ENCODE measurements around the gene KLF7. TPM values are rescaled to one million over a fixed set of nuclear protein-coding genes. Genes with fewer than 3 reads are reported as not detected.

Gene KLF7
- total RNA-seq, 1 experiment from 2014 or later = 2.6 TPM

GRCh38 chr2:207126724-207127308 is 38.9 kb downstream of the KLF7 start:
- DNase-seq (ENCODE audit: low spot score) = no peak

DNA sequence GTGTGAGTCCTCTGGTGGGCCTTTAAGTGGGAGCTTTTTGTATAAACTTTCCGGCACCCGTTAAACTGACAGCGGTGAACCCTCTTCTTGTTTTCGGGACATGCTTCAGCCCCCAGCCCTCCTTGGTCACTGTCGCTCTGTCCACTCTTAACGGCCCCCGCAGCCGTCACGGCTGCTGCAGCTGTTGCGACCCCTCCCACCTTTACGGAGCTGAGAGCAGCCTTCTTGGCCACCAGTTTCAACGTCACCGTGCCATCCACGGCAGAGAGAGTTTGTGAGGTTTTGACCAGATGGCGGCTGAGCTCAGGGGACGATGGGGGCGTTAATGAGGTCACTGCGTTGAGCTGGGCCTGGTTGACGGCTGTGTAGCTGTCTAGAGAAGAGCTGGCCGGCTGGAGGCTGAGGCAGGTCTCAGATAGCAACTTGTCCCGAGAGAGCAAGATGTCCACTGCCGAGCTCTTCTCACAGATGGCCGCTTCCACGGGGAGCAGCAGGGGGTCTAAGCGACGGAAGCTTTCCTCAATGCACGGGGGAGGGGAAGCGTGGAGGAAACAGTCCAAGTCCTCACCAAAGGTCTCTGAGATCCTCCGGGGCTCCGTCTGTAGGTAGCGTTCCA is 41.9 kb downstream of the KLF7 start:
- DNase-seq (ENCODE audit: low spot score) = no peak

GRCh38 chr2:207123335-207123744 is 42.4 kb downstream of the KLF7 start:
- no peak for DNase-seq (ENCODE audit: low spot score)

- DNase-seq (ENCODE audit: low spot score) = no peak
Observed at GRCh38 chr2:207122651-207123334, 43.0 kb downstream of the KLF7 start.

DNA sequence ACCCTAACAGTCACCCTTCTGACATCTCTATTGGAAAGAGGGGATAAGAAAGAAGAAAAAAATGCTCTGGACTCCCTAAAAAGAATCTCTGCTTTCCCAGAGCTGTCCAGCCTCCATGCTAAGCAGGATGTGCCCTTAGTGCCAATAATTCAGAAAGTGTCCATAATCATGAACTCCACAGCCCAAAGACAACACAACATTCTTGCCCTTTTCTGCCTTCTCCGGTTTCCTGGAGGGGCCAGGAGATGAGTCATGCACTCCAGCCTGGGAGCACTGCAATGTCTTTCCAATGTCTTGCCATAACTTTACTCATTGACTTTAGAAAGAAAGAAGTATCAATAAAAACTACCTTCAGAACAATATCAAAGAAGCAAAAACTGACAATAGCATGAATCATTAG is 44.0 kb downstream of the KLF7 start:
- DNase-seq (ENCODE audit: low spot score) = peak; percentile 33

DNA sequence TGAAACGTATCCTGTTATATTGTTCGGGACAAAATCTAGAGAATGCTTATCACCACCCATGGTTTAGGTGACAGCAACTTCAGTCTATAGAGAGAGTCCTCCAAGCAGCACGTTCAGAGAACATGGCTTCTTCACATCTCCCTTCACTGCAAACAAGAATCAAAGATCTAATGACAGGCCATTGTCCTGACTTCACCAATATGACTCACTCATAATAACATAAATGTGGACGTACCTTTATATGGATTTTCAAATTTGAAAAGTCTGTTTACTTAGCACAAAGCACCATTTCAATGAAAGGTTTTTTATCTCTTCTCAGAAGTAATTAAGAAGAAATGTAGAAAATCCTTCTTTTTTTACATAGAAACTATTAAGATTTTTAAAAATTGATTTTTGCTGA is 46.7 kb downstream of the KLF7 start:
- no peak for DNase-seq (ENCODE audit: low spot score)

- no peak for DNase-seq (ENCODE audit: low spot score)
Observed at GRCh38 chr2:207117668-207118067, 48.1 kb downstream of the KLF7 start.

DNA sequence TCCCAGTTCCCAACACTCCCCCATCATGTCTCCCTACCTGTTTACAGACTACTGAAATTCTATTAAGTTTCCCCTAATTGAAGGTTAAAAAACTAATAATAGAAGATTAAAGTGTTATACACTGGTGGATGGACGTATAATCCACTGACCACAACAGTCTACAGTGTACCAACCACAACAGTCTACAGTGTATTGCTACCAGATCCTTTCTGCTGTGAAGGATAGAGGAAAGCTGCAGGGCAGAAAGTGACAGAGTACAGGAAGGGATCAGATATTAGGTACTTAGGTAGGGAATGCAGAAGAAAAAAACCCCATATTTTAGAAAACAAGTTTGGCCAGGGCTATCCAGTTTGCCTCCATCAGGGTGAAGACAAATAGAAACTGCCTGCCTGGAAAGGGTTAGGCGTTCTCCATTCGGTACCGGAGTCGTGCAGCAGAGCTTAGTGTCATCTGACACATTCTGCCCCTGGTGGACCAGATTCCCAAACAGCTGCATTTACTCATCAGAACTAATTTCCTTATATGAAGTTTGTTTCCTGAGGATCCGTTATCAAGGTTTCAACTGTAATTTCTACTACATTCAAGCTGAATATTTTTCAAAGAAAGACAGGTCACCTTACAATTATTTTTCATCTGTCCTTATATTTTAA is 49.9 kb downstream of the KLF7 start:
- no peak for DNase-seq (ENCODE audit: low spot score)

DNA sequence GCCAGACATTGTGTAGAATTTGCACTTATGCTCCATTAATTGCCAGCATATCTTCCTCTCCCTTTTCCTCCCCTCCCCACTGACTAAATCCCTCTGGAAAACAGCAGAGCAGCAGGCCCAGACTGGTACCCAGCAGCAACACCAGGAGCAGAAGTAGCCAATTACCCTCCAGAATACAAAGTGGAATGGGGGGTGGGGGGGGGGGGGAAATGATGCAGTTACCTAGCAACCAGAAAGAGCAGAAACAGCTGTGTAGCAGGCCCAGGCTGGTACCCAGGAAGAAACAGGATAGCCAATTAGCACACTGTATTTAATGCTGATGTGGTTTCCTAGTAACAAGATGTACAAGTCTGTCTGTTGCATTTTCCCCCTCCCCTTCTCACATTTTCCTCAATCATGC is 52.3 kb downstream of the KLF7 start:
- DNase-seq (ENCODE audit: low spot score) = no peak

GRCh38 chr2:207112785-207113184 is 53.0 kb downstream of the KLF7 start:
- no peak for DNase-seq (ENCODE audit: low spot score)

GRCh38 chr2:207112383-207112782 is 53.4 kb downstream of the KLF7 start:
- DNase-seq (ENCODE audit: low spot score) = no peak

- DNase-seq (ENCODE audit: low spot score) = no peak
Observed at GRCh38 chr2:207111757-207112156, 54.0 kb downstream of the KLF7 start.

- no peak for DNase-seq (ENCODE audit: low spot score)
Observed at GRCh38 chr2:207110715-207111114, 55.0 kb downstream of the KLF7 start.

GRCh38 chr2:207110310-207110709 is 55.4 kb downstream of the KLF7 start:
- no peak for DNase-seq (ENCODE audit: low spot score)

DNA sequence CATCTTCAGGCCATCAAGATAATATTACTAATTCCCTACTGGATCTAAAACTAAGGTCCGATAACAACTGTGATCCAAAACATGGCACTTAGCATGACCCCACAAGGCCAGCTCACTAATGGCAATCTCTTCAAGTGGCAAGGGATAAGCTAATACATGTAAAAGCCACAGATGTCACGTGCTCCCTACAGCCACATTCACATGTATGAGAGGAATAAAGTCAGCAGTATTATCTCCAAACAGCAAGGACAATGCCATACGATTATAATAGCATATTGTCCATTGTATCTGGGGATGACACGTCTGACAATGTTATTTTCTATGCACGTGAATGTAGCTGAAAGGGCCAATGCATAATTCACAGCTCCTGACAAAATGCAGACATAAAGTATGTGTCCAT is 56.0 kb downstream of the KLF7 start:
- no peak for DNase-seq (ENCODE audit: low spot score)

DNA sequence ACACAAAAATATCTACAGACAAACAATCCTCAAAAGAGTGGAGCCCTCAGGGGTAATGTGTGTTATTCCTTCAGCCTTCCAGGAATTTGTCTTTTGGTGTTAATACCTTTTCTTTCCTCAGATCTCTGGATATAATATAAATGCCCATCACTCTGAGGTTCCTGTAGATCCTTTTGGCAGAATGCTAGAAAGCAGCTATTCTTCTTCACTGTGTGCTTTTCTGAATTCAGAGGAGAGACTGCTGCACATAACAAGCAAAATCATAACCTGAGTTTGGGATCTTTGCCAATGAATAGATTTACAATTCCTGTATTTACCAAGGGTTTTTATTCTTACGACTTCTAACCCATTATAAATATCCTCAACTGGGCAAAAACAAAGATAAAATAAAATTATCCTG is 57.3 kb downstream of the KLF7 start:
- no peak for DNase-seq (ENCODE audit: low spot score)

GRCh38 chr2:207107551-207107950 is 58.2 kb downstream of the KLF7 start:
- DNase-seq (ENCODE audit: low spot score) = no peak

GRCh38 chr2:207107131-207107530 is 58.6 kb downstream of the KLF7 start:
- DNase-seq (ENCODE audit: low spot score) = no peak

GRCh38 chr2:207103132-207103531 is 62.6 kb downstream of the KLF7 start:
- no peak for DNase-seq (ENCODE audit: low spot score)

DNA sequence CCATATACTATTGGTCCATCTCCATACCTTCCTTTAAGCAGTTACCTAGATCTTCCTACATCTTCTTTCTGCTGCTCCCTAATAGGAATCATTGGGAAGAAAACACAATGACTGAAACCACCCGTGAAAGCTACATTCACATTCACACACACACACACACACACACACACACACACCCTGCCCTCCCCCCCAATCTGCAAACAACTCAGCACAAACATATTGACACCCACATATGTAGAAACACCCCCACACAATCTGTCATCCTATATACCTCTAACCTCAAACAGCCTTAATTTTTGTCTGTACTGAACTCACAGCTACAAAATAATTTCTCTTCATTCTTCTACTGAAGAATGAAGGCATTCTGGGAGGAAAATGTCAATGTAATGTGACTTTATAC is 63.8 kb downstream of the KLF7 start:
- DNase-seq (ENCODE audit: low spot score) = no peak

GRCh38 chr2:207097278-207097677 is 68.5 kb downstream of the KLF7 start:
- no peak for DNase-seq (ENCODE audit: low spot score)

DNA sequence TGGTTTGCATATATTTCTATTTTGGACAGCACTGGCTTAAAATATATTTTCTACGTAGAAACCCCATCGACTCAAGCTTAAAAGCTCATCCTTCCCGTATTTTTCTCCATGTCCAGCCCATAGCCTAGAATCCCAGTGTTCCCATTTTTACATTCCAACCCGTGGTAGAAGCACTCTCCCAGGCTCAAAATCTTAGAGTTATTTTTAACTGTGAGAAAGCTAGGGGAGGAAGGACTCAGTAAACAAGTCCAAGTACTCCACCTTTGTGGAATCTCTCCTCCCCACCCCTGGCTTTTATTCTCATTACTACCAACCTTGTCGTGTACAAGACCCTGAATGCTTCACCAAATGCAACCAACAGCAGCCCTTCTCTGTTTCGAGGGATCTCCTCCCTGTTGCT is 69.8 kb downstream of the KLF7 start:
- no peak for DNase-seq (ENCODE audit: low spot score)

DNA sequence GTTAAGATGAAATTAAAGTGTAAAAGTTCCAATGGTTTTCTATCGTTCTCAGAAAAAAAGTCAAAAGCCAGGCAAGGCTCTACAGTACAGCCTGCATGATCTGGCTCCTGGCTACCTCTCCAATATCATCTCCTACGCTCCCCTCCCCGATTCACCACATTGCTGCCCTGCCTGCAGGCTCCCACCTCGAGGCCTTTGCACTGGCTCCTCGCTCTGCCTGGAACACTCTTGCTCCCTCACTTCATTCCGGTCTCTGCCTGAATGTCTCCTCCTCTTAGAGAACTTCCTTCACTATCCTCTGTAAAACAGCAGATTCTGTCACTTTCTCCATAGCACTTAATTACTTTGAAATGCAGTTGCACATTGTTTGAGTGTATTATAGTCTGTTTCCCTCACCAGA is 72.5 kb downstream of the KLF7 start:
- no peak for DNase-seq (ENCODE audit: low spot score)

All from H4 (cell line).